SIG-M5 treated with dmso at 0.1 percent for 504 hours (cell line): Measurements from ENCODE around the gene TNFSF8.

Experiments used
- DNase-seq: peaks from one replicate; lab custom pipeline; 2025; ENCODE audit not compliant: unreplicated experiment; lab: John Stamatoyannopoulos, UW

TNFSF8 gene

DNA sequence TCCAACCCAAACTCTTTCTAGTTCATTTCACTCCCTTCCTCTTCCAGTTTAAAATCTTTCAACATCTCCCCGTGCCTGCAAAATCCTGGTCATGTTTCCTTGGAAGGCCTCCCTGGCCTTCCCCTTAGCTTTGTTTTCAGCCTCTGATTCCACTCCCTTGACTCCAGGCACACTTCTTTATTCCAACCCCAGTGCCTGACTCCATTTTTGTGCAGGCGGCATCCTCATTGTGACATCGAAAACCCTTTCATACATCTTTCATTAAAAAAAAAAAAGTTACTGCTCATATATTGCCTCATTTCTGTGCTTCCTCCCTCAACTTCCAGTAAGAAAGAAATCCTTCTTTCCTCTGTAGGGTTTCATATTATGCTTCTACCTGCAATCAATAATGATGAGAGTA lies 7.1 kb upstream of the TNFSF8 start:
- DNase-seq: no peak

GRCh38 chr9:114936581-114936980 lies 6.2 kb upstream of the TNFSF8 start:
- DNase-seq: peak; percentile 43

GRCh38 chr9:114935119-114935518 lies 4.7 kb upstream of the TNFSF8 start:
- DNase-seq: no peak

DNA sequence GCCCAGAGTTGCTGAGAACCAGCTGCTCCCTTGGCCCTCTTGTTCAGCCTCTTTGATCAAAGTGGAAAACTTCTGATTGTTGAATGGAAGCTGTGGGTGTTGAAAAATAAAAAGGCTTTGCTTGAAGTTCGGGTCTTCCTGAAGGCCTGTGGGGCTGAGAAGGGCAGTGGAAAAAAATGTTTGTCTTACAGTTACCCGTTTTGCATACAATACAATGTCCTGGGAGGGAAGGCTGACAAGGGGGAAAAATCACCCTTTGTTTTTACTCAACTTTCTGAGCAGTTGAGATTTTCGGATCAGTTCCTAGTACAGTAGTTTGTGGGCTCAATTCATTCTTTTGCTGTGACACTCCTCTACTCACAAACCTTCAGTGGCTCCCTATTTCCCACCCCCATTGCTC lies 2.1 kb upstream of the TNFSF8 start:
- DNase-seq: no peak

DNA sequence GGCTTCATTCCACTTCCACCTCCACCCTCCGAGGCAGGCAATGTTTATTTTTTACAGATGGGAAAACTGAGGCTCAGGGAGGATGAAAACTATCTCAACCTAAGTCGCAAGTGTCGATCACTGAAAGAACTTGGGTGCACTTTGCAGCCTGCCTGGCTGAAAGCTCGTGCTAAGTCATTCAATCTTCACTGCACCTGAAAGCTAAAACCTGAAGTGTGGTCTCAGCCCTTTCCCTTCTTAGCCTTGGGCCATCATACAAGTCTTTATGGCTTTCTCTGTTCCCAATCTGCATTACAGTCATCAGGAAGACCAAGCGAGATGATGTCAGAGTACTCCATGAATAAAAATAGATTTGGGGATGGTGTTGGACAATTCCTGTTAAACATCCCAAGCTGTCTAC lies 1.0 kb upstream of the TNFSF8 start:
- DNase-seq: no peak

- no peak for DNase-seq
Observed at GRCh38 chr9:114929201-114929600, 1.2 kb downstream of the TNFSF8 start.

GRCh38 chr9:114928671-114929070 lies 1.7 kb downstream of the TNFSF8 start:
- DNase-seq: no peak

DNA sequence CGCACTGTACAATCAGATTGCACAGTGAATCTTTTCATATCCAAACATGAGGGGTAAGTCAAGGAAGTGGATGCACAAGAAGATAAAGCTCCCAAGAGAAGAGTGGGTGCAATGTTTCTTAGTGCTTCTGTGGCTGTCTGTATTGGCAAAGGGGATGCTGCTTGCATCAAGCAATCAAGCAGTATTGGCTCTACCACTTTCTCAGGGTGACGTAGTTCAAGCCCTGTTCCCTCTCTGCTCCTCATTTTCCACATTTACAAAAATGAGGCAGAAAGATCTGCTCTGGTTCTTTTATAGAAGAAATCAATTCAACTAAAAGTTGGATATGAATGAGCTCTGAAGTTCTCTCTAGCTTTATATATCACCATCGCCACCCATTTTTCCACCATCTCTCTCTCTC lies 2.3 kb downstream of the TNFSF8 start:
- DNase-seq: no peak

DNA sequence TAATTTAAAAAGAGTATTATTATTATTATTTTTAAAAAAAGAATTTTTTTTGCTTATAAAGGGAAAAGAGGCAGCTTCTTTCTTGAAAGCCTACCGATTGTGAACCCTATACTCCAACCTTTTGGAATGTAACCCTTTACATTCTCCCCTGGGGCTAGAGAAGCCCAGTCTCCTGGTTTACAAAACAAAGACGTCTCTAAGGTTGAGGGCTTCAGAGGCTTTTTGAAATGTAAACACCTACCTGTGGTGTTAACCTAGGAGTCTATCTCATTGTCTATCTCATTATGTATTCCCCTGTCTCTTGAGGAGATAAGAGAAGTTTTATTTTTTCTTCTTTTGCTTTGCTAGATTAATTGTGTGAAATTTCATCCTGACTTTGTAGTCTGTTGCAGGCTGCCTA lies 4.7 kb downstream of the TNFSF8 start:
- no peak for DNase-seq

- DNase-seq: no peak
Observed at GRCh38 chr9:114925039-114925438, 5.4 kb downstream of the TNFSF8 start.

DNA sequence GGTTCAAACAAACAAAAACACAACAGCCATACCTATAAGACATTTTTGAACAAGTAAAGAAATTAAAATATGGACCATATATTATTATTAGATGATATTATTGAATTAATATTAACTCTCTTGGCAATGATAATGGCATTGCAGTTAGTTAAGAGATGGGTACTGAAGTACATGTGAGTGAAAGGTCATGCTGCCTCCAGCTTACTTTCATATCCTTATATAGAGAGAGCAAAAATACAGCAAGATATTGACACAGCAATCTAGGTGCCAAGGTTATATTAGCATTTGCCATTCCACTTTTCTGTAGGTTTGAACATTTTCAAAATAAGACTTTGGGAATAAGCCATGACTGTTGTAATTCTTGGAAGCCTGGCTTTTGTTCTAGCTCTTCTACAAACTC lies 6.1 kb downstream of the TNFSF8 start:
- no peak for DNase-seq

DNA sequence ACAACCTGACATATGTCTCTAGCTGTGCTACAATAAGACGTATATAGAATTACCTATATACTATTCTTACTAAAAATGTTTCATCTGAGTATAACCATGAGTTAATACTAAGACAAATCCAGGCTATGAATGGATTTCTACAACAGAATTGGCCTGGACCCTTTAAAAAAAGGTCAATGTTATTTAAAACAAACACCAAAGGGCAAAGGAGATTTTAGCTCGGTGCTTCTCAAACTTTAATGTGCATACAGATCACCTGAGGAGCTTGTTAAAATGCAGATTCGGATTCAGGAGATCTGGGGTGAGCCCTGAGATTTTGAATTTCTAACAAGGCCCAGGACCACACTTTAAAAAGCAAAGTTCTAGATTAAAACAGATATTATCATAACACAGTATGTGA lies 6.5 kb downstream of the TNFSF8 start:
- no peak for DNase-seq

DNA sequence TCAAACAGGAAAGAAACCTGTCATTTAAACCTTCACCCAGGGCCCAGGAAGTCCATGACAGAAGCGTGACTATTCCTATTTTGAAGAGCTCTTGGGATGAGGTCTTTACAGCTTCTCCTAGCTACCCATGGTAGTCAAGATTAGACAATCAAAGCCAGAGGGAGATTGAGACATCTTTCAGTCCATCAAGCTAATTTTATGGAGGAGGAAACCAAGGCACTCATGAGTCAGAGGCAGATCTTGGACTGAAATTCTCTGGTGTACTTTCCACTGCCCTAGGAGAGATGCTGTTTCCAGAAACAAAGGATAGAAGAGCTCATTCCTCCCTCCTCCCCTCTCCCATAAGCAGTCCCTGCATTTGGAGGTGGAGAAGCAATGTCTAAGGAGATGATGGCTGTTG lies 9.2 kb downstream of the TNFSF8 start:
- DNase-seq: no peak

- no peak for DNase-seq
Observed at GRCh38 chr9:114919611-114920010, 10.8 kb downstream of the TNFSF8 start.

DNA sequence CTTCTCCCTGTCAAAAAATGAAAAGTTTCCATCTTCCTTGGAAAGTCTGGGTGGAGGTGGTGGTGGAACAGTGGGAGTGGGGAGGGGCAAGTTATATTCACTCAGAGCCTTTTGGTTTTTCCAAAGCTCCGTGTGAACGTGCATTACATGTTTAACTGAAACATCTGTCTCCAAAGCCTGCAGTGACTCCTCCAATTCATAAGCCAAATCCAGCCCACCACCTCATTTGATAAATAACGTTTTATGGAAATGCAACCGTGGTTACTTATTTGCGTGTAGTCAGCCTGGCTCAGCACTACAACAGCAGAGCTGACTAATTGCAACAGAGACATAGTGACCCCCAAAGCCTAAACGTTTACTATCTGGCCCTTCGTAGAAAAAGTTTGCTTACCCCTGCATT lies 13.9 kb downstream of the TNFSF8 start:
- no peak for DNase-seq

DNA sequence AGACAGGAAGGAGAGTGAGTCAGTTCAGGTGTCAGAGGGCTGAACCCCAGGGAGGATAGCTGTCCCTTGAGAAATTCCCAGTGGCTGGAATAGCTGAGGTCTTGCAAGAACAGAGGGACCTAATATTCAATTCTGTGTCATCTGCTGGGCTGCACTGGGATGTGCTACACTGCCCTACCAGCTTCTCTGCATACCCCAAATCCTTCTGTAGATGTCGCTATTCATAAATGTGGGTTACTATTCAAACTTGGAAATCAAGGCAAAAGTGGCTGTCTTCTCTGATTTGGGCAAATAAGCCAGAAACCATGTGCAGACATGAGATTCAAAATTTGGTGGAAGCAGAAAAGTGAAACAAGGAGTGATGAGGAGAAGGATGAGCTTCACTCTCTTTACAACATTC lies 16.3 kb downstream of the TNFSF8 start:
- no peak for DNase-seq

DNA sequence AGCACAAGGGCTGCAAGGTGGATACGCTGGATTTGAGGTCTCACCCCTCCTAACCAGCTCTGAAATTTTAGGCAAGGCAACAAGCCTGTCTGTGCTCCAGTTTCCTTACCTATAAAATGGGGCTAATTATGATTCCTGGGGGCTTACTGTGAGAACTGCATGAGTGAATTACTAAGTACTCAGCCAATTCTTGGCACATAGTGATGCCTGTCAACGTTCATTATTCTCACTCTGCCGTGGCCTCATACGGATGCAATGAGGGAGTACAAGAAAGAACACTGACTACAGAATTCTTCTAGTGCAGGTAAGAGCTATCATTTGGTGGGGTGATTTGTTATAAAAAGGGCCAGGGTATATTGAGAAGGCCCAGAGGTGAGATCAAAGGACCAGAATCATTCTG lies 16.7 kb downstream of the TNFSF8 start:
- no peak for DNase-seq

GRCh38 chr9:114913217-114913616 lies 17.2 kb downstream of the TNFSF8 start:
- DNase-seq: no peak

DNA sequence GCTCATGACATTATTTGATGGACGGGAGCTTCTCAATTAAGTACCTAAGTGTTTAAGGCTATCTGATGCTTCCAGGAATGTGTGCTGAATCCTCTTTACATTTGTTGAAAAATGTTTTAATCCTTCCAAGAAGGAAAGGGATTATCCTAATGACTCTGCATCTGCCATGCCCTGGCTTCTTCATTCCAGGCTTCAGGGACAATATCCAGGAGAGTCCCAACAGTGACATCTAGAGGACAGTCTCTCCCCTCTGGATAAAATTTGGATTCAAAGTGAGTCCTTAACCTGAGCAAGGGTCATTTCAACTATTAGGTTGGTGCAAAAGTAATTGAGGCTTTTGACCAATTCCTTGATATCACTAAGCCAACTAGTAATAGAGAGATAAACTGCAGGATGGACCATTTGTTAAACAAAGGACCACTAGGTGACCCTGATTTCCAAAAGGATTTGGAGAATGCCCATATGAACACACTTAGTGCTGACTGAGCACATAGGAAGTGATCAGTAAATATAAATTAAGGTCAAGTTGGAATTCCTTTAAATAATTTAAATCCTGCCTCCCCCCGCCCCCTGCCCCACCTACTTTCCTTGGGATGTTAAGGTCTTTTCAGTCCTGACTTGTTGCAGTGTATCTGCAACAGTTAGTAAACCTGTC lies 19.1 kb downstream of the TNFSF8 start:
- DNase-seq: peak; percentile 15

- DNase-seq: no peak
Observed at GRCh38 chr9:114910541-114910940, 19.9 kb downstream of the TNFSF8 start.

- DNase-seq: no peak
Observed at GRCh38 chr9:114909661-114910060, 20.7 kb downstream of the TNFSF8 start.

DNA sequence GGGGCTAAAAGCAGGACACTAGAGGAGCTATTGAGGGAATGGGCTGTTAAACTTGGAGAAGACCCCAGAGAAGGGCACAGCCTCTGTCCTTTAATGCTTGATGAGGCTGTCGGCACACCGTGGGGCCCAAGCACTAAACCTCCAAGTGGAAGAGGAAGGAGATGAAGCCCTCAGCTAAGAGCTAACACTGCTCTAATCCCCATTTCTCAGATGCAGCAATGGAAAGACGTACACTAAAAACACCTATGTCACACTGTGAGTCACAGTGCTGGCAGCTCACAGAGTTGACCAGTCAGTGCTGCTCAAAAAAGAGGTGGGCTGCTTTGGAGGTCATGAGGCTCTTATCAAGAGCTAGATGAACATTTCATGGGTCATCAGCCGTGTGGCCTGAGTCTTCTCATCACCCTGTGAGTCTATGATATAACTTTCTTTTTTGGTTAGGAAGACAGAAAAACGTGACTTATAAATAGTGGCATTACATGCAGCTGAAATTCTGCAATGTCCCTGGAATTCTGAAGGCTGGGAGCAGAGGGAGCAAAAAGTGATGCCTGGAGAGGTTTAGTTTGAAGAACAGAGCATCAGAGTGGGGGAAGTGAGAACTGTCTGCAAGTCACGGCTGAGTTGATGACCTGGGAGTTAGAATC lies 21.5 kb downstream of the TNFSF8 start:
- DNase-seq: no peak

DNA sequence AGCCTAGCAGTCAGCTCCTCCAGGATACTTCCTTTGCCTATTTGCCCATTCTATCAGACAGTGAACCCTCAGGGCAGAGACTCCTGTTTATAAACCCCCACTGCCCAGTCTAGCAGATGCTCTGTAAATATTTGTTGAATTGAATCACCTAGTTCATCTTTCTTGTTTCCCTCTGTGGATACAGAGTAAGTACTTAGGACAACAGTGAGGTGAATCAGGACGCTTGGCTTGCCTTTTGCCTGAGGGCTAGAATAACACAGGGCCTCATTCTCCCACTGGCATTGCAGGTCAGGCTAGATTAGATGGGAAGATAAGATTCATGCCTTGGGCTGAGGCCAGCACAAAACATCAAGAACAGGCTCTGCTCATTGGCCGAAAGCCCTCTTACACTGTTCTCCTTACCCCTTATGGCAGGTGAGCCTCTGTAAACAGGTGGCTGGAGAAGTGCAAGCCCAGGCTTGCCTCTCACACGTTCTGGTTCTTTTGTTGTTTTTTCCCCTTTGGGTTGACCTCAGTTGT lies 22.2 kb downstream of the TNFSF8 start:
- DNase-seq: peak; percentile 80
